Measurements from ENCODE around the gene ARMH1. TPM values are rescaled to one million over a fixed set of nuclear protein-coding genes. Genes with fewer than 3 reads are reported as not detected.

The ARMH1 gene
- 0.27 TPM for polyA plus RNA-seq (2013, experiment 1 of 2)
- 0.10 TPM for polyA plus RNA-seq (2013, experiment 2 of 2)

GRCh38 chr1:44674113-44675000 lies at the start of gene ARMH1, which contains the start of gene TMEM53:
Gene ARMH1, plus strand, starts transcription at chr1:44674714. Its CDS starts 14,984 bp downstream, at chr1:44689698.
Gene TMEM53, minus strand, starts transcription at chr1:44674481. Its CDS starts 90 bp downstream, at chr1:44674391.
- Histone ChIP-seq H2BK5ac (ENCODE audit: low read length) (peak within 1 kb of the TSS; percentile 65), H3K18ac (ENCODE audit: low read length) (peak within 1 kb of the TSS; percentile 54), H2BK15ac (replicated peaks; ENCODE audit: low read depth) (no peak within 1 kb of the TSS), H3K9ac (ENCODE audit: low read length) (peak within 1 kb of the TSS; percentile 85), H3K4me1 (ENCODE audit: control insufficient read depth, low read depth, low read length) (peaks cover 4% of the 10 kb centered on the region), H3K27me3 (ENCODE audit: insufficient read depth, low read length, poor library complexity) (no peaks in the 10 kb centered on the region), H3K56ac (ENCODE audit: low read length) (peak within 1 kb of the TSS; percentile 97), H3K27ac (ENCODE audit: low read depth, low read length) (peak within 1 kb of the TSS; percentile 89), H4K8ac (ENCODE audit: low read depth, low read length) (no peak within 1 kb of the TSS), H2BK120ac (ENCODE audit: low read depth, low read length) (no peak within 1 kb of the TSS), H3K79me1 (ENCODE audit: low read length) (no peaks in the 10 kb centered on the region), H2AK5ac (ENCODE audit: low read length) (no peak within 1 kb of the TSS), H3K79me2 (ENCODE audit: control insufficient read depth, insufficient read depth, low read length) (no peaks in the 10 kb centered on the region), H3K4me3 (ENCODE audit: low read length) (peak within 1 kb of the TSS; percentile 86), H4K5ac (ENCODE audit: low read length) (peak within 1 kb of the TSS; percentile 84), H3K23ac (ENCODE audit: low read length) (no peak within 1 kb of the TSS), H3K4ac (ENCODE audit: low read depth, low read length) (no peak within 1 kb of the TSS), H3K4me2 (ENCODE audit: low read length) (peak within 1 kb of the TSS; percentile 85), H3K36me3 (ENCODE audit: control insufficient read depth, insufficient read depth, low read length) (no peaks in the 10 kb centered on the region)
- no CpG with 5 or more reads among the region's 56 CpGs for WGBS (ENCODE audit: extremely low coverage, insufficient coverage, low lambda C conversion rate)
- DNase-seq: peak; percentile 100

GRCh38 chr1:44625348-44625747 lies 49.2 kb upstream of the ARMH1 start:
- Histone ChIP-seq H3K9ac (ENCODE audit: low read length) (no peak overlapping the region), H3K79me2 (ENCODE audit: control insufficient read depth, insufficient read depth, low read length) (no peaks in the 10 kb centered on the region), H3K27ac (ENCODE audit: low read depth, low read length) (no peak overlapping the region), H3K36me3 (ENCODE audit: control insufficient read depth, insufficient read depth, low read length) (no peaks in the 10 kb centered on the region), H3K4me3 (ENCODE audit: low read length) (no peak overlapping the region), H3K4me2 (ENCODE audit: low read length) (no peak overlapping the region), H3K4ac (ENCODE audit: low read depth, low read length) (no peak overlapping the region), H4K8ac (ENCODE audit: low read depth, low read length) (no peak overlapping the region), H4K5ac (ENCODE audit: low read length) (no peak overlapping the region), H2AK5ac (ENCODE audit: low read length) (no peak overlapping the region), H3K4me1 (ENCODE audit: control insufficient read depth, low read depth, low read length) (no peaks in the 10 kb centered on the region), H2BK15ac (replicated peaks; ENCODE audit: low read depth) (no peak overlapping the region), H3K27me3 (ENCODE audit: insufficient read depth, low read length, poor library complexity) (no peaks in the 10 kb centered on the region), H2BK5ac (ENCODE audit: low read length) (no peak overlapping the region), H2BK120ac (ENCODE audit: low read depth, low read length) (no peak overlapping the region), H3K18ac (ENCODE audit: low read length) (no peak overlapping the region), H3K23ac (ENCODE audit: low read length) (no peak overlapping the region), H3K79me1 (ENCODE audit: low read length) (no peaks in the 10 kb centered on the region), H3K56ac (ENCODE audit: low read length) (no peak overlapping the region)
- WGBS (ENCODE audit: extremely low coverage, insufficient coverage, low lambda C conversion rate): no CpG with 5 or more reads among the region's 7 CpGs
- no peak for DNase-seq

DNA sequence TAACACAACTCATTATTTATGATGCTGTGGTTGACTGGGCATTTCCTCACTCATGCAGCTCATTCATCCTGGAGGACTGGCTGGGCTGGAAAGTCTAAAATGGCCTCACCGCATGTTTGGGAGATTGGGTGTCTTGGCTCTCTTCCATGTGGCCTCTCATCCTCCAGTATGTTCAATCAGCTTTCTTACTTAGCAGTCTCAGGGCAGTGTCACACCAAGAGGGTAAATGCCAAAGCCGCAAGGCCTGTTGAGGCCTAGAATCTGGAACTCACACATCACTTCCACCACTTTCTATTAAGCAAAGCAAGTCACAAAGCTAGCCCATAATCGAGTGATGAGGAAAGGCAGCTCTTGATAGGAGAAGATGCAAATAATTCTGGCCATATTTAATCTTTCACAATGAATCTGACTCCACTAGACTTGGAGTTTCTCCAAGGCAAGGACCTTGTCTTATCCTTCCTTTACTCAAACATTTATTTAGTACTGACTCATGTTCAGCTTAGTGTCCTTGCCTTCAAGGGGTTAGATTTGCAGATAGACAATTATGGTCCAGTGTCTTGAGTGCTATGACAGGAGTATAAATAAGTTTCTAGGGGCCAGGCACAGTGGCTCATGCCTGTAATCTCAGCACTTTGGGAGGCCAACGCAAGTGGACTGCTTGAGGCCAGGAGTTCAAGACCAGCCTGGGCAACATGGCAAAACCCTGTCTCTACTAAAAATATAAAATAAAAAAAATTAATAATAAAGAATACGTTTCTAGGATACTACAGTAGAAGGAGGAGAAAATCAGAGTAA lies 45.4 kb upstream of the ARMH1 start:
- DNase-seq: no peak
- no peaks in the 10 kb centered on the region for H3K27me3 ChIP-seq (ENCODE audit: insufficient read depth, low read length, poor library complexity)
- WGBS (ENCODE audit: extremely low coverage, insufficient coverage, low lambda C conversion rate): no CpG with 5 or more reads among the region's 5 CpGs
- H3K56ac ChIP-seq (ENCODE audit: low read length): no peak overlapping the region
- peaks cover 9% of the 10 kb centered on the region for H3K79me1 ChIP-seq (ENCODE audit: low read length)
- no peak overlapping the region for H3K4me2 ChIP-seq (ENCODE audit: low read length)
- H3K4me1 ChIP-seq (ENCODE audit: control insufficient read depth, low read depth, low read length): peaks cover 8% of the 10 kb centered on the region
- H3K9ac ChIP-seq (ENCODE audit: low read length): no peak overlapping the region
- no peak overlapping the region for H3K23ac ChIP-seq (ENCODE audit: low read length)
- H4K5ac ChIP-seq (ENCODE audit: low read length): no peak overlapping the region
- H2BK5ac ChIP-seq (ENCODE audit: low read length): no peak overlapping the region
- H4K8ac ChIP-seq (ENCODE audit: low read depth, low read length): no peak overlapping the region
- H3K27ac ChIP-seq (ENCODE audit: low read depth, low read length): no peak overlapping the region
- no peak overlapping the region for H2BK15ac ChIP-seq (replicated peaks; ENCODE audit: low read depth)
- no peak overlapping the region for H3K4me3 ChIP-seq (ENCODE audit: low read length)
- H3K79me2 ChIP-seq (ENCODE audit: control insufficient read depth, insufficient read depth, low read length): peaks cover 7% of the 10 kb centered on the region
- no peak overlapping the region for H3K18ac ChIP-seq (ENCODE audit: low read length)
- H2AK5ac ChIP-seq (ENCODE audit: low read length): no peak overlapping the region
- H3K36me3 ChIP-seq (ENCODE audit: control insufficient read depth, insufficient read depth, low read length): no peaks in the 10 kb centered on the region
- H2BK120ac ChIP-seq (ENCODE audit: low read depth, low read length): no peak overlapping the region
- H3K4ac ChIP-seq (ENCODE audit: low read depth, low read length): no peak overlapping the region

- H3K18ac ChIP-seq (ENCODE audit: low read length): no peak overlapping the region
- peaks cover 8% of the 10 kb centered on the region for H3K4me1 ChIP-seq (ENCODE audit: control insufficient read depth, low read depth, low read length)
- no CpG with 5 or more reads among the region's 2 CpGs for WGBS (ENCODE audit: extremely low coverage, insufficient coverage, low lambda C conversion rate)
- H3K79me1 ChIP-seq (ENCODE audit: low read length): peaks cover 16% of the 10 kb centered on the region
- H2AK5ac ChIP-seq (ENCODE audit: low read length): no peak overlapping the region
- no peak overlapping the region for H3K4ac ChIP-seq (ENCODE audit: low read depth, low read length)
- no peak overlapping the region for H3K56ac ChIP-seq (ENCODE audit: low read length)
- H3K4me2 ChIP-seq (ENCODE audit: low read length): no peak overlapping the region
- H4K8ac ChIP-seq (ENCODE audit: low read depth, low read length): no peak overlapping the region
- H3K9ac ChIP-seq (ENCODE audit: low read length): no peak overlapping the region
- no peak for DNase-seq
- no peak overlapping the region for H2BK15ac ChIP-seq (replicated peaks; ENCODE audit: low read depth)
- H3K27ac ChIP-seq (ENCODE audit: low read depth, low read length): no peak overlapping the region
- H2BK120ac ChIP-seq (ENCODE audit: low read depth, low read length): no peak overlapping the region
- H4K5ac ChIP-seq (ENCODE audit: low read length): no peak overlapping the region
- H3K23ac ChIP-seq (ENCODE audit: low read length): no peak overlapping the region
- no peaks in the 10 kb centered on the region for H3K27me3 ChIP-seq (ENCODE audit: insufficient read depth, low read length, poor library complexity)
- H3K4me3 ChIP-seq (ENCODE audit: low read length): no peak overlapping the region
- H3K79me2 ChIP-seq (ENCODE audit: control insufficient read depth, insufficient read depth, low read length): peaks cover 9% of the 10 kb centered on the region
- H2BK5ac ChIP-seq (ENCODE audit: low read length): no peak overlapping the region
- H3K36me3 ChIP-seq (ENCODE audit: control insufficient read depth, insufficient read depth, low read length): no peaks in the 10 kb centered on the region
Observed at GRCh38 chr1:44630116-44630515, 44.4 kb upstream of the ARMH1 start.

DNA sequence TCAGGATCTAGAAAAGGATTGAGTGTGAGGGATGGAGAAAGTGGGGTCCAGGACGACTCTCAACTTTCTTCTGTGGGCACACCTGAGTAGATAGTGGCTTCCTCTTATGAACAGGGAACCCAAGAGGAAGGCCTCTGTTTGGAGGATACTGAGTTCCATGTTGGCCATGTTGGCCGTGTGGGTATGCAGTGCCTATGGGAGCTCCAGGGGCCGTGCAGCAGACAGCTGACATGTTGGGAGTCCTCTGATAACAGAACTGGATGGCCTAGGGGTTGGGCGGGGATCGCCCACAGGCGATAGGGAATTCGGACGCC lies 43.2 kb upstream of the ARMH1 start:
- H3K23ac ChIP-seq (ENCODE audit: low read length): no peak overlapping the region
- peak overlapping the region; percentile 67 for H4K8ac ChIP-seq (ENCODE audit: low read depth, low read length)
- no peak overlapping the region for H2BK15ac ChIP-seq (replicated peaks; ENCODE audit: low read depth)
- peak overlapping the region; percentile 70 for H3K4me2 ChIP-seq (ENCODE audit: low read length)
- H4K5ac ChIP-seq (ENCODE audit: low read length): peak overlapping the region; percentile 88
- H3K36me3 ChIP-seq (ENCODE audit: control insufficient read depth, insufficient read depth, low read length): peaks cover 8% of the 10 kb centered on the region
- H3K79me1 ChIP-seq (ENCODE audit: low read length): peaks cover 23% of the 10 kb centered on the region
- H2BK120ac ChIP-seq (ENCODE audit: low read depth, low read length): no peak overlapping the region
- no peaks in the 10 kb centered on the region for H3K27me3 ChIP-seq (ENCODE audit: insufficient read depth, low read length, poor library complexity)
- H2BK5ac ChIP-seq (ENCODE audit: low read length): peak overlapping the region; percentile 78
- peak overlapping the region; percentile 71 for H2AK5ac ChIP-seq (ENCODE audit: low read length)
- peak overlapping the region; percentile 94 for H3K56ac ChIP-seq (ENCODE audit: low read length)
- peaks cover 8% of the 10 kb centered on the region for H3K4me1 ChIP-seq (ENCODE audit: control insufficient read depth, low read depth, low read length)
- H3K79me2 ChIP-seq (ENCODE audit: control insufficient read depth, insufficient read depth, low read length): peaks cover 9% of the 10 kb centered on the region
- H3K9ac ChIP-seq (ENCODE audit: low read length): peak overlapping the region; percentile 89
- H3K27ac ChIP-seq (ENCODE audit: low read depth, low read length): peak overlapping the region; percentile 83
- peak overlapping the region; percentile 7 for H3K18ac ChIP-seq (ENCODE audit: low read length)
- peak overlapping the region; percentile 29 for H3K4ac ChIP-seq (ENCODE audit: low read depth, low read length)
- peak overlapping the region; percentile 47 for H3K4me3 ChIP-seq (ENCODE audit: low read length)
- no peak for DNase-seq
- no CpG with 5 or more reads among the region's 8 CpGs for WGBS (ENCODE audit: extremely low coverage, insufficient coverage, low lambda C conversion rate)
